Stimulated activated CD8-positive, alpha-beta memory T cell treated with anti-CD3 and anti-CD28 coated beads, Interleukin-7, amount 100 ng/mL, for 48 hours (primary cell): ENCODE measurements around the gene NR3C2.
"Not testable (repeated sequence)": the region's sequence is repeated elsewhere in the genome, so short reads cannot be mapped to it uniquely, and the experiment has no call there.

Experiments used
- DNase-seq, 2 donors: peaks; one replicate each; pipeline ENCODE4 v3.0.0-alpha.2; 2020; ENCODE audit warnings: low read depth in 1 of 2; ENCODE audit errors: extremely low read depth in 1 of 2

NR3C2 gene

DNA sequence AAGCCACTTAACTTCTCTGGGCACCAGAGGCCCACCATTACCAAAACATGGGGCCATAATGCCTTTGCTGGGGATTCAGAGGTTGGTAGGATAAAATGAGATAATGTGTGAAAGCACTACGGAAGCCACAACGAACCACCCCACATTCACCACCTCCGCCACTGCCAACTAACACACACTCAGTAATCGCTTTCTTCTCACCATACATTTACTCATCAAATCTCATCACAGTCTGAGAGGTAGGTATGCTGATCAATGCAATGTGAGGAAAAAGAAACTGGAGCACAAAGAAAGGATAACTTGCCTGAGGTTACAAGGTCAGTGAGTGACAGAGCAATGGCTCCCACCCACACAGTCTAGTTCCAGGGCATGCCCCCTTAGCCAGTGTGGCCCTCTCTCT, 257.3 kb downstream of the NR3C2 start:
- no peak for DNase-seq

DNA sequence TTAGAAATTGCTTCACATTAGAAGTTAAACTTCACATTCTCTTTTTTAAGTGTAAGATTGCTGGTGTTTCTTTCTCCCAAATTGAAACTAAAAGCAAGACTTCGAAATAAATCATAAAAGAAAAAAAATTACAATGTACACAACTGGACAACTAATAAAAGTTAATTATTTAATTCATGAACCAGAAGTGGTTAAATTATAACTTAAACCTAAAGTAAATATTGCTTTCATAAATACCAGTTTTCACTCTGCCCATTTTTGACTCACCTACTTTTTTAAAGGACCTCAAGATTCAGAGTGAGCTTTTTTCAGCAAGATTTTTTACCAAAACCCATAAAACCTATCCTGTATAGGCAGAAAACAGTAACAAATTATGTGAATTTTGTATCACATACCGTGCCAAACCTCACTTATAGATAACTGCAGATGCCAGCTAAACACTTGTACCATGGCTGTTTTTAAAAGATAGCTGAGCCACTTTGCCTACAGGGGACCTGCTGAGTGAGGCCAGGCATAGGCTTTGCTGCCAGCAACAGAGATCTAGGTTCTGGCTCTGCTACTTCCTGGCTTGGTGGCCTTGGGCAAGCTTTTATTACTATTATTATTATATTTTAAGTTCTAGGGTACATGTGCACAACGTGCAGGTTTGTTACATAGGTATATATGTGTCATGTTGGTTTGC, 259.8 kb downstream of the NR3C2 start:
- DNase-seq = no peak

DNA sequence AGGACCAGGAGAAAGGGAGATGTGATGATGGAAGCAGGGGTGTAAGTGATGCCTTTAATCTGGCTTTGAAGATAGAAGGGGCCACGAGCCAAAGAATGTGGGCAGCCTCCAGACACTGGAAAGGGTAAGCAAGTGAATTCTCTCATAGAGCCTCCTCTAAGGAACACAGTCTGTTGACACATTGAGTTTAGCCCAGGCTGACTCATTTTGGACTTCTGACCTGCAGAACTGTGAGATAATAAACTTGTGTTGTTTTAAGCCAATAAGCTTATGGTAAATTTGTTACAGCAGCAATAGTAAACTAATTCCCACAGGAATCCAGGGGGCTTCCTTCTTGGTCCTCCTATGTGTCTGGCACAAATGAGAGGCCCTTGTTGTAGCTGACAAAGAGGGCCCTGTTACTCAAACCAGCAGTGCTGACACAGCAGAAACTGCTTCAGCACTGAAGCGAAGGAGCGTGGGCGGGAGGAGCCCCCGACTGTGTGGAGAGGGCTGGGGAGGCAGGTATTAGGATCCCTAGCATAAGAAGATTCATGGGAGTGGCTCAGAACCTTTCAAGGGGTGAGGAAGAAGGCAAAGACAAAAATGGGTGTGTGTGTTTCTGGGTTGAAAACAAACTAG, 268.7 kb downstream of the NR3C2 start:
- DNase-seq = no peak

DNA sequence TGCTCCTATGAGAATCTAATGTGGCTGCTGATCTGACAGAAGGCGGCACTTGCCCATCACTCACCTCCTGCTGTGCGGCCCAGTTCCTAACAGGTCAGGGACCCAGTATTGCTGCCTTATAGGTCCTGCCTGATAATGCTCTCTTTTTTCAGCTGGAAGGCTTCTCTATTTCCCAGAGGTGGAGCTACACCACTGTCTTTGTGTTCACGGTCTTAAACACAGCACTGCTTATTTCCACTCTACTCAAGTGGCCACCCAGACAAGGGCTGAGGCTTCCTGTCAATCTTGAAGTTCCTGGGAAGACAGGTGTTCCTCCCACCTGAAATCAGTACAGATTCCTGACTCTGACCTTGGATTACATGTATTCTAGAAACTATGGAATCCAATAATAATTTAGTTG, 270.6 kb downstream of the NR3C2 start:
- no peak for DNase-seq

DNA sequence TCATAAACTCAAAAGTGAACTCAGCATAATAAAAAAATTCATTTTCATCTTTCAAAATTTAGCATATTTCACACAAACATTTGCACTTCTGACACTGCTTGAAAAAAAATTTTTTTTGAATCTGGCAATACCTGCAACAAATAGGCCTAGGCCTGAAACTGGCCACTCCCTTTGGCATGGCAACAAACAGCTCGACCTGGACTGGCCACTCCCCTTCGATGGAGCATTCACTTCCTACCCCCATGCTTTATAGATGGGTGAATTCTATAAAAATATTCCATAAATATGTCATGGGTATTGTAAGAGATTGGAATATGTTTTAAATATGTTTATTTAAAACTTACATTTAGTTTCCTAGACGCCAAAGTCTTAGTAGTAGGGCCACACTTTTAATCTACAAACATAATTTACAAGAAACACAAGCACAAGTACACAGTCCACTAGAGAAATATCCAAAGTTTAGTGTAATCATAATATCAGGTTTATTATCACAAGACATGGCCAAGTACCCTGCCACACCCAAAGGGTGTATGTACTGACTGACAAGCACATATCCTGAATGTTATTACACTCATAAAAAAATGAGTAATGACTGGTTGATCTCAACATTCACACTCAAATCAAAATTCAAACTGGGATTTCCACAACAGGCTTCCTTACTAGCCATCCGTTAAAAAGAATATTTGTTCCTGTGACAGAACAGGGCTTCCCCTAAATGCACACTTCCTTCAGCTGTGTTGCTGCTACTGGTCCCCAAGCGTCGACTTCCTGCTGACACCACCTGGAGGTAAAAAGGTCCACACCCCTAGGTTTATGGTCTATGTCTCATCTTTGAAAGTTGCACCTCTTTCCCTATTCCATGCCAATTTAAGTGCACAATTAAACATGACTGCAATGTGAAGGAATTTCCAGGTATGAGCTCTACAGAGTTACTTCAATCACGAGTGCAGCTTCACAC, 271.5 kb downstream of the NR3C2 start:
- no peak for DNase-seq

DNA sequence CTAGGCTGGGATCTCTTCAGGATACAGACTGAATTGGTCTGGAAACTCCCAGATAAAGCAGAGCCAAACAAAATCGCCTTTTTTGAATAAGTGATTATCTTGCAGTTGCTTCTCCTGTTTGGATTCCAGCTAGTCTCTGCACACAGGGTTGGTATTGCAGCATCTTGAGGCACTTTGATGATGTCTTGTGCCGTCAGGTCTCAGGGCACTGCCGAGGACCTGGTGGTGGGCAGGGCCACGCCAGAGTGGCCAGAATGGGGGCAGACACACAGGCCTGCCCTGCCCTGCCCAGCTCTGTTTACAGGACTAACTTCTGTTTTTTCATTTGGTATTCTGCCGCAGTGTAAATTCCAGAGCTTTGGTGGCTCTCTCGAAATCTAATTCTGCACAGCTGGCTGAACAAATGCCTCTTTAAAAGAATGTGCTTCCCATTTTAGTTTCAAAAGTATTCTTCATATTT, 276.1 kb downstream of the NR3C2 start:
- DNase-seq = no peak

DNA sequence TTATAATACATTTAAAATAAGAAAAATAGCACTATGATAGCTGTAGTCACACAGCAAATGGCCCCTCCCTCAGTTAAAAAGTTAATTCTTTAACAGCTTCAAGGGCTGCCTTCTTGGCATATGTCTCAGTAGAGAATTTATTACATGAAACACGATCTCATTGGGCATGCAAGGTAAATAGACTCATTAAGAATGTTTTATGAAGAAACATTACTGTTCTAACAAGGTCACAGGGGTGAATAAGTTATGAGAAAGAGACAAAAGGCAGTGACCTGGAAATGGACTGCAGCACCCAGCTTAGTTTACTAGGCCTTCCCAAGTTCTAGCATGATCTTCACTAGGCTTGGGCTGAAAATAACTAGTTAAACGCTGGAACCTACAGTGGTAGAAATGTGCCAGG, 277.7 kb downstream of the NR3C2 start:
- DNase-seq = no peak

DNA sequence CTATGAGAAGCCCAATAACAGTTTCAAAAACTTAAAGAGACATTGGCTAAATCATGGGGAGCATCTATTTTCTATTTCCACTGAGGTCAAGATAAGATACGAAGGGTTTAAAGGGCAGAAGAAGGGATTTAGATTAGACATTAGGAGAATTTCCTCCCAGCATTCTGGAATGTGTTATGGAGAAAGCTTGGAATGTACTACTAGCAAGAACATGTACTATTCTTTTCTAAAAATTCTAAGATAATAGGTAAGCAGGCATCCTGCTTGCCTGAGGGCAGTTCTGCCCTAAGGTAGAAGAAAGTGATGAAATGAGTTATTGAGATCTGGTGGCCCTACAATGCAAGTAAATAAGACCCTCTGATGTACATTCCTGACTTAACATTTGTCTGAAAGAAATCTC, 279.2 kb downstream of the NR3C2 start:
- no peak for DNase-seq

DNA sequence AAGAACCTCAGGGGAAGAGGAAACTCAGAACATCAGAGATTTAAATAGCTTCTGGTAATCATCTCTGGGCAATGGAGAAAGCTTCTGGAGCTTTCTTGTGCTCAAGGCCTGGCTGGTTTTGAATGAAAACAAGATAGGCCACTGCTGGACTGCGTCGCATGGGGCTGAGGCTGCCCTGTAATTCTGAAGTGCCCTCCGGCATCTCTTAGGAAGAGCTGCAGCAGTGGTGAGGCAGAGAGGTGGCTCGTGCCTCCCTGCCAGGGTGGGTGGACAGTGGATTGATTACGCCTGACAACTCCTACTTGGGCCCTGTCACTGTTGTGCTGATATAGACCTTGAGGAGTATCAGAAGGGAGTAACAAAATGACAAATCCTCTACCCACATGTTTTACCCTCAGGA, 279.7 kb downstream of the NR3C2 start:
- DNase-seq = no peak

DNA sequence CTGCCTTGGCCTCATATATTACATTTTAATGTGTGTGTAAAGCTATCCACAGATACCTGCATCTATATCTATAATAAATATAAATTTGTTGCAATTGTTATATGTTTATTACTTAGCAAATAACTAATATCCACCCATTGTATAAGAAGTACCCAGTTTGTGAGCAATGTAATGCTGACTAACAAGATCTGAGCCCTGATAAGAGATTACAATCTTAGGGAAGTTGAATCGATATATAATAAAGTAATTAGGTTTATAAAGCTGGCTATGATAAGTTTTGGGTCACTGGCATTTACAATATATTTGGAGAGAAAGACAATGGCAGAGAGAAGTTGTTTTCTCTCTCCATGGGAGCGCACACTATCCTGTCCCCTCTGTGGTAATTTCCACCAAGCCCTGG, 280.6 kb downstream of the NR3C2 start:
- no peak for DNase-seq

DNA sequence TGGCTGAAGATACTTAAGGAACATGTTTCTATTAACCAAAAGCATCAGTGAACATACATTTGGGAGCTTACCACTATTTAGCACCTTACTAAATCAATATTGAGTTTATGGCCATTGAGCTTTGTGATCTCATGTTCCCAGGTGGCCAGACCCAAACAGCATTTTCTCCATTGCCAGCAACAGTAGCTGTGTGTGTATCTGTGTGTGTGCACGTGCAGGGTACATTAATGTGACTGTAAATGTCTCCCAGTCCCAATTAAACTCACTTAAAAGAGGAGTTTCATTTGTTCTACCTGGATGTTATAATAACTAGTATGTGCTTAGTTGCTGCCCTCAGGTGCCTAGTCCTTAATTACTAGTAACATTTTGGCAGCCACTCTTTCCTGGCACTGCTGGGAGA, 282.4 kb downstream of the NR3C2 start:
- no peak for DNase-seq

DNA sequence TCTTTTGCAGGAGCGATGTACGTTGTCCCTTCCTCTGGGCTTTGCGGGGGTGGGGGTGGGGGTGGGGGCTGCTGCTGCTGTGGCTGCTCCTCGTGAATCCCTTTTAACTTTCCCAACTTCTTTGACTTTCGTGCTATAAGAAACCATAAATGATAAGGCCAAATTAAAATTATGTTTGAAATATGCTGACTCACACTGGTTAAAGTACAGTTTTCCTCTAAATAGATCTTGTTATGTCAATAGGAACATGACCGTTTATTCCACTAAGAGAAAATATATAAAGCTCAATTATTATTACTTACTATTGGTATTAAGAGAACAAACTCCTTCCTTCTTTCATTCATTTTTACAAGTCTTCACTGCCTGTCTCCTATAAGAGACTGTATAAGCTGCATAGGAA, 287.4 kb downstream of the NR3C2 start:
- no peak for DNase-seq

DNA sequence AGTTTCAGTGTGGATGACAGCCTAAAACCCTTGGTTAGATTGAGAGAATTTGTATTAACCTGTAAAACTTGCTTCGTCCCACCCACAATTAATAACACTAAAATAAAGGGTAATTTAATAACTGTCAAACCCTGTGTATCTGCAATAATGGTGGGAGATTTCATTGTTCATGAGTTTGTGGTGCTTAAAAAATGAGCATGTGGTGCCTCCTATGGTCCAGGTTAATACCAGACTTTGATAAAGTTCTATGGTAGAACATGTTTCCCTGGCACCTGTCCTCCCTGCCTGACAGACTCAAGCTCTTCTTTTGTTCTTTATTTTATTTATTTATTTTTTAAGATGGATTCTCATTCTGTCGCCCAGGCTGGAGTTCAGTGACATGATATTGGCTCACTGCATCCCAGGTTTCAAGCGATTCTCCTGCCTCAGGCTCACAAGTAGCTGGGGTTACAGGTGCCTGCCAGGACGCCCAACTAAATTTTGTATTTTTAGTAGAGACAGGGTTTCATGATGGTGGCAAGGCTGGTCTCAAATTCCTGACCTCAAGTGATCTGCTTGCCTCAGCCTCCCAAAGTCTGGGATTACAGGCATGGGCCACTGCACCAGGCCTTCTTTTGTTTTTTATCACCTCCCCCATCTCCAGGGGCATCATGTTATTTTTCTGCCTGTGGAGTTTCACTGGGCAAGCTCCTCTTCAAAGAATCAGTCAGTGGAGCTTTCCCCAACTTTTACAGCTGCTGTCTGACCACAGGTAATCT, 289.2 kb downstream of the NR3C2 start:
- DNase-seq = no peak

DNA sequence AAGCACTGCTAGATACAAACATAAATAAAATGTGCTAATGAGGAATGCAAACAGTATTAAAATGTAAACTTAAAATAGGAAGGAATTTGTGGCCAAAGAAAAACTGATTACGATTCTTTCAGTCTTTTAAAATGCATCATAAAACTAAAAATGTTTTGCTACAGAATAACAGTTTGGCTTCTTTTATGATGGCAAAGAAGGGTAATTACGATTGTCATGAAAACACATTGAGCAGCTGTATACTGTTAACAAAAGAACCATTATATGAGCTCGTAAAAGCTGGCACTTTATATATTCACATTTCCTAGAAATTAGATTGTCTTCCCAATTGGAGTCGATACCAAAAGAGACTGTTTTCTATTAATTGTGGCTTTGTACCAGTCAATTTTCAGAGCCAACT, 290.4 kb downstream of the NR3C2 start:
- no peak for DNase-seq

DNA sequence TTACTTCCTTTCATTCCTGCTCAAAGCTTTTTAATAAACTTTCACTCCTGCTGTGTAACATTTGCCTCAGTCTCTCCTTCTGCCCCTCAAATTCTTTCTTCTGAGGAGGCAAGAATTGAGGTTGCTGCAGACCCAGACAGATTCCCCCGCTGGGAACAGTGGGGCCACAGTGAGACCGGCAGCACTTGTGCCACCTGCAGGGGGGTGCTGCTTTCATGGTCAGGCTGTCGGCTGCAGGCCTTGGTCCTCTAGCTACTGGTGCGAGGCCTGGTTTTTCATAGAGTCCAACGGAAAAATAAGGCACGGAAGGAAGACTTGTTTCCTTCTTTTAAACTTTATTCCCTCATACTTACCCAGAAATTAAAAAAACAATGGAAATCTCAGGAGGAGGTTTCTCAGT, 296.7 kb downstream of the NR3C2 start:
- no peak for DNase-seq

DNA sequence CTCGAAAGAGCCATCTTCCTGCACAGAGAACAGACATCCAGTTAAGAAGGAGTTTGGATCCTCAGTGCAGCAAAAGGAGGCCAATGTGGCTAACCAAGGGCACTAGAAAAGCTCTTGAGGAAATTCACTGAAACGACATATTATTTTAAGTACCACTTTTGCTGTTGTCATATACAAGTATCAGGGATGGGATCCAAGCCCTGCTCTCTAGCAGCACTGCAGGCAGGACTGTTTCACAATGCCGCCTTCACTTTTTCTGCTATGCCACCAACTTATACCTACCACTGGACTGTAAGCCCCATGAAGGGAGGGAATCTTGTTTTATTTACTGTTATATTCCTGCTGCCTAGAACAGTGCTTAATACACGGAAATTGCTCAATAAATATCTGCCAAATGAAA, 299.0 kb downstream of the NR3C2 start:
- no peak for DNase-seq

DNA sequence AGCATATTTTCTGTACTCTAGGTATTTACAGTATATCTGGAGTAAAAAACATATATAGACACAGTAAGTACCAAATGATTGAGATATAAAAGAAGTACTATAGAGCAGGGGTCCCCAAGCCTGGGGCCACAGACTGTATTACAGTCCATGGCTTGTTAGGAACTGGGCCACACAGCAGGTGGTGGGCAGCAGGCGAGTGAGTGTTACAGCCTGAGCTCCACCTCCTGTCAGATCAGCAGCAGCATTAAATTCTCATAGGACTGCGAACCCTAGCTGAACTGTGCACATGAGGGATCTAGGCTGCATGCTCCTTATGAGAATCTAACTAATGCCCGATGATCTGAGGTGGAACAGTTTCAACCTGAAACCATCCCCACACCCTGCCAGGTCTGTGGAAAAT, 300.7 kb downstream of the NR3C2 start:
- DNase-seq = no peak

DNA sequence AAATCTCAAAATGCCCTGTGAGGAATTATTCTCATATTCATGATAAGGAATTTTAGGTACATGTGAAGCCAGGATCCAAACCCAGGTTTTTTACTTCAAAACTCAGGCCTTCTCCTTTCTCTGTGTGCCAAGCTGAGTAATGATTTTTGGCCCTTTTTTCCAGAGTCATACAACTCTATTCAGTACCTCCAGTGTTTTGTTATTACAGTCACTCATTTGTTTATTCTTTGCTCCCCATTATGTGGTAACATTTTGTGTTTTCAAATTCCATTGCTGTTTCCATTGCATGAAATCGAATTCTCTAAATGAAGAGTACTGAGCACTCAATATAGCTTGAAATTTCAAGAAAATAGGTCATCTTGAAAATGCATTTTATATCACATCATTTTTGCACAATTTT, 315.4 kb downstream of the NR3C2 start:
- DNase-seq = no peak

DNA sequence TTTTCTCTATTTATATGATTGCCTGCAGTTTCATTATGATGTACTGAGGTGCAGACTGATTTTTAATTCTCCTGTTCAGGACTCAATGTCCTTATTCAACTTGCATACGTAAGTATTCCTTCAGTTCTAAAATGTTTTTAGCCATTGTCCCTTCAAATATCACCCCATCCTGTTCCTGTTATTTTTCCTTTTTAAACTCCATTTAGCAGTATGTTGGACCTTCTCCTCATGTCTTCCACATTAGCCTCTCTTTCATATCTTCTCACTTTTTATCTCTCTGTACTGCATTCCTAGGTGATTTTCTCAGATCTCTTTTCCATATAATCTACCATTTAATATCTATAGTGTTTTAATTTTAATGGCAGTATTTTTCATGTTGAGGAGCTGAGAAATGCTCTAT, 317.7 kb downstream of the NR3C2 start:
- DNase-seq = no peak

DNA sequence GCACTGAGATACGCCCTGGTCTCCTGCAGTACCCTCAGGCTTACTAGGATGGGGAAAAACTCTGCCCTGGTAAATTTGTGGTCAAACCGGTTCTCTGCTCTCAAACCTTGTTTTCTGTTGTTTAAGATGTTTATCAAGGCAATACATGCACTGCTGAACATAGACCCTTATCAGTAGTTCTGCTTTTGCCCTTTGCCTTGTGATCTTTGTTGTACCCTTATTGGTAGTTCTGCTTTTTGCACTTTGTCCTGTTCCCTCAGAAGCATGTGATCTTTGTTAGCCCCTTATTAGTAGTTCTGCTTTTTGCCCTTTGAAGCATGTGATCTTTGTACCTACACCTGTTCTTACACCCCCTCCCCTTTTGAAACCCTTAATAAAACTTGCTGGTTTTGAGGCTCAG, 319.1 kb downstream of the NR3C2 start:
- DNase-seq = not testable (repeated sequence)

DNA sequence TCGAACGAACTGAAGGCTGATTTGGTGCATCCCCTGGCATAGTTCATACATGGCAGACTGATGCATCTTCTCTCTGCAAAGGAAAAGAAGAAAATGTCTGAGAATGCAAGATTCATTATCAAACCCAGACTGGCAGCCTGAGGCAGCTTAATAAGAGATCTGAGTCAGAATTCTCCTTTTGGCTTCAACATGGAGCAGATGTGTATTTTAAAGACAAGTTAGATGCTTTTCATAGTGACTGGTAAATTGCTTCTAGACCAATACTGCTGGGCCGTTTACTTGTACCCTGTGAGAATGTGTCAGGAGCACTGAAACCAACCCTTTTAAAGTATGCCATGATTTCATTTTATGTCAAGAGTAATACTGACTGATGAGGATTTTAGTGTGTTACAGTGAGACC, 322.0 kb downstream of the NR3C2 start:
- DNase-seq = no peak
